Colon (tissue), 2 donors: ENCODE results near the gene LUC7L.

Experiments
- FAIRE-seq: peaks from 2 replicates; lab custom pipeline; 2012; peaks lifted over from hg19 to GRCh38; lab: Jason Lieb, UNC
- donor health status: control.
- donor health status: control.

Gene LUC7L

GRCh38 chr16:140175-140857, 88.9 kb downstream of the LUC7L start:
- FAIRE-seq, result no peak
